ENCODE results near the gene PNPLA7.

- no peak for TF ChIP-seq POLR2A (IDR thresholded peaks at IDR 0.05; ENCODE audit: low read depth, low read length)
- TF ChIP-seq POLR2AphosphoS5 (IDR thresholded peaks at IDR 0.05; ENCODE audit: low read depth, low read length): no peak
- TF ChIP-seq TAF1 (IDR thresholded peaks at IDR 0.05; ENCODE audit: borderline replicate concordance, low read depth, low read length): no peak
Observed at GRCh38 chr9:137552022-137552768, 2.0 kb upstream of the PNPLA7 start.

All from GM12892 (cell line).